Thymus (tissue), 11 donors: ENCODE measurements around the gene RAB3A. TPM values are rescaled to one million over a fixed set of nuclear protein-coding genes. Genes with fewer than 3 reads are reported as not detected.
"Not testable (repeated sequence)": the region's sequence is repeated elsewhere in the genome, so short reads cannot be mapped to it uniquely, and the experiment has no call there.

Source experiments
- DNase-seq, 9 donors: peaks; one replicate each; pipeline ENCODE4 v3.0.0-alpha.2; 2013; ENCODE audit warnings: low spot score in 9 of 9, low read depth in 6 of 9, missing footprints in 1 of 9
- H3K27ac ChIP-seq, 2 donors: one replicate each; pipeline ENCODE4 v1.5.1; 2013; ENCODE audit warnings: control low read depth in 1 of 2, low read depth in 1 of 2, low read length in 1 of 2, mild to moderate bottlenecking in 1 of 2, moderate library complexity in 1 of 2
- H3K27me3 ChIP-seq, 2 donors: one replicate each; pipeline ENCODE4 v1.5.1; 2013; ENCODE audit warnings: low read length in 1 of 2; ENCODE audit not compliant: control insufficient read depth in 2 of 2, insufficient read depth in 1 of 2
- H3K36me3 ChIP-seq, 2 donors: one replicate each; pipeline ENCODE4 v1.5.1; 2013; ENCODE audit warnings: low read length in 1 of 2, mild to moderate bottlenecking in 1 of 2, moderate library complexity in 1 of 2; ENCODE audit not compliant: control insufficient read depth in 2 of 2, insufficient read depth in 2 of 2
- H3K4me1 ChIP-seq, 2 donors: one replicate each; pipeline ENCODE4 v1.5.1; 2013; ENCODE audit warnings: low read length in 2 of 2; ENCODE audit not compliant: control insufficient read depth in 2 of 2, insufficient read depth in 2 of 2
- H3K4me3 ChIP-seq, 2 donors: one replicate each; pipeline ENCODE4 v1.5.1; 2013; ENCODE audit warnings: low read length in 2 of 2, control low read depth in 1 of 2, mild to moderate bottlenecking in 1 of 2
- H3K9me3 ChIP-seq, 2 donors: one replicate each; pipeline ENCODE4 v1.5.1; 2013; ENCODE audit warnings: low read length in 1 of 2, mild to moderate bottlenecking in 1 of 2; ENCODE audit not compliant: control insufficient read depth in 2 of 2, insufficient read depth in 1 of 2
- WGBS: extraction: QIAGEN DNeasy Blood & Tissue Kit; methylation state at CpG from one replicate; pipeline ENCODE4 v1.1.7; 2013; 5-methylcytosine and 5-hydroxymethylcytosine counted together
- polyA plus RNA-seq: library from polyadenylated mRNA; stranded (reverse); fragments of 200-250 nt; gene quantifications from one replicate; pipeline ENCODE4 v1.2.3, GENCODE V29; 2013
- total RNA-seq: library from RNA; stranded (reverse); fragments of 120-200 nt; gene quantifications from one replicate; pipeline ENCODE4 v1.2.4, GENCODE V29; 2013
- donor health status: healthy.

Gene RAB3A
- total and polyA plus RNA-seq, 2 donors: 0.52 to 1.0 TPM

- peaks cover 32 to 40% of the 10 kb centered on the region in 2 donors for H3K36me3 ChIP-seq
- 96% methylated on average over 10 of the region's 10 CpGs for WGBS
- no peak overlapping the region for H3K4me3 ChIP-seq
- DNase-seq: no peak
- H3K4me1 ChIP-seq: peaks cover 4 to 21% of the 10 kb centered on the region in 2 donors
- H3K9me3 ChIP-seq: no peaks in the 10 kb centered on the region
- H3K27ac ChIP-seq: no peak overlapping the region
- H3K27me3 ChIP-seq: no peaks in the 10 kb centered on the region
Measured at GRCh38 chr19:18159810-18160209, 44.0 kb downstream of the RAB3A start.

- Histone ChIP-seq H3K4me1 (peaks cover 5 to 25% of the 10 kb centered on the region in 2 donors), H3K36me3 (peaks cover 29 to 40% of the 10 kb centered on the region in 2 donors)
- not testable (repeated sequence) for H3K27ac ChIP-seq, DNase-seq, H3K27me3 ChIP-seq, H3K4me3 ChIP-seq, H3K9me3 ChIP-seq
- WGBS: 96% methylated on average over 6 of the region's 6 CpGs
Measured at GRCh38 chr19:18159059-18159616, 44.7 kb downstream of the RAB3A start.

GRCh38 chr19:18158467-18158866 is 45.4 kb downstream of the RAB3A start:
- no peak for DNase-seq
- Histone ChIP-seq H3K27ac (peak overlapping the region in 1 of 2 donors; percentile 2), H3K4me3 (no peak overlapping the region), H3K27me3 (no peaks in the 10 kb centered on the region), H3K36me3 (peaks cover 26 to 37% of the 10 kb centered on the region in 2 donors), H3K9me3 (no peaks in the 10 kb centered on the region), H3K4me1 (peaks cover 11 to 31% of the 10 kb centered on the region in 2 donors)
- WGBS: 96% methylated on average over 4 of the region's 4 CpGs

GRCh38 chr19:18157465-18158063 is 46.3 kb downstream of the RAB3A start:
- 83% methylated on average over 18 of the region's 18 CpGs for WGBS
- Histone ChIP-seq H3K4me1 (peaks cover 11 to 33% of the 10 kb centered on the region in 2 donors), H3K27me3 (no peaks in the 10 kb centered on the region)

GRCh38 chr19:18156841-18157464 is 46.9 kb downstream of the RAB3A start:
- WGBS: 86% methylated on average over 22 of the region's 22 CpGs
- no peak overlapping the region for H3K4me3 ChIP-seq
- peak overlapping the region; percentile 64 to 75 for H3K27ac ChIP-seq
- peaks cover 11 to 38% of the 10 kb centered on the region in 2 donors for H3K4me1 ChIP-seq
- DNase-seq: no peak
- H3K9me3 ChIP-seq: no peaks in the 10 kb centered on the region
- no peaks in the 10 kb centered on the region for H3K27me3 ChIP-seq
- H3K36me3 ChIP-seq: peaks cover 12 to 22% of the 10 kb centered on the region in 2 donors

More at GRCh38 chr19:18157465-18158063, 46.3 kb downstream of the RAB3A start:
- no peaks in the 10 kb centered on the region for H3K9me3 ChIP-seq
- DNase-seq: no peak
- H3K27ac ChIP-seq: peak overlapping the region; percentile 64 to 75
- H3K4me3 ChIP-seq: no peak overlapping the region
- peaks cover 17 to 28% of the 10 kb centered on the region in 2 donors for H3K36me3 ChIP-seq

- no peak for DNase-seq
- no peaks in the 10 kb centered on the region for H3K9me3 ChIP-seq
- no peaks in the 10 kb centered on the region for H3K27me3 ChIP-seq
- peaks cover 7 to 20% of the 10 kb centered on the region in 2 donors for H3K36me3 ChIP-seq
- peak overlapping the region in 1 of 2 donors; percentile 64 for H3K27ac ChIP-seq
- H3K4me3 ChIP-seq: no peak overlapping the region
- WGBS: over 99% methylated on average over 5 of the region's 6 CpGs
- H3K4me1 ChIP-seq: peaks cover 17 to 40% of the 10 kb centered on the region in 2 donors
Measured at GRCh38 chr19:18156268-18156667, 47.6 kb downstream of the RAB3A start.

GRCh38 chr19:18155095-18156087 is 48.5 kb downstream of the RAB3A start:
- Histone ChIP-seq H3K36me3 (peaks cover 7 to 20% of the 10 kb centered on the region in 2 donors), H3K9me3 (no peaks in the 10 kb centered on the region), H3K4me3 (no peak overlapping the region), H3K4me1 (peaks cover 13 to 34% of the 10 kb centered on the region in 2 donors), H3K27ac (no peak overlapping the region), H3K27me3 (no peaks in the 10 kb centered on the region)
- WGBS: 98% methylated on average over 43 of the region's 43 CpGs
- DNase-seq: no peak

GRCh38 chr19:18153556-18154134 is 50.2 kb downstream of the RAB3A start:
- peaks cover 13 to 34% of the 10 kb centered on the region in 2 donors for H3K4me1 ChIP-seq
- H3K27ac ChIP-seq: peak overlapping the region in 1 of 2 donors; percentile 51
- H3K9me3 ChIP-seq: no peaks in the 10 kb centered on the region
- peak overlapping the region; percentile 71 to 79 for H3K4me3 ChIP-seq
- DNase-seq: no peak
- no peaks in the 10 kb centered on the region for H3K27me3 ChIP-seq
- peaks cover 10 to 20% of the 10 kb centered on the region in 2 donors for H3K36me3 ChIP-seq
- 5% methylated on average over 38 of the region's 38 CpGs for WGBS
